Sigmoid colon (tissue), 4 donors: ENCODE measurements around the gene ABAT.

Experiments used
- CTCF ChIP-seq, 4 experiments: fragments of 450-650 bp in 3 of 4; fragments of 200-600 bp in 1 of 4; IDR thresholded peaks; one replicate each; pipeline ENCODE4 v1.5.1; 2016 to 2019; ENCODE audit warnings: antibody characterized with exemption in 4 of 4, mild to moderate bottlenecking in 3 of 4, moderate library complexity in 2 of 4
- EP300 ChIP-seq, 4 donors: sonication (generic); formaldehyde crosslinking; IDR thresholded peaks; one replicate each; pipeline ENCODE4 v1.6.1; 2017; ENCODE audit warnings: antibody characterized with exemption in 4 of 4
- POLR2A ChIP-seq, 2 donors: fragments of 450-650 bp; IDR thresholded peaks; one replicate each; pipeline ENCODE4 v1.6.1; 2016; ENCODE audit warnings: antibody characterized with exemption in 2 of 2, mild to moderate bottlenecking in 2 of 2, moderate library complexity in 2 of 2
- POLR2AphosphoS5 ChIP-seq, 4 donors: sonication (generic); formaldehyde crosslinking; IDR thresholded peaks; one replicate each; pipeline ENCODE4 v1.6.1; 2017; ENCODE audit warnings: antibody characterized with exemption in 4 of 4

- TF ChIP-seq CTCF (IDR thresholded peaks at IDR 0.05) = no peak
- TF ChIP-seq POLR2AphosphoS5 (IDR thresholded peaks at IDR 0.05) = no peak
- TF ChIP-seq EP300 (IDR thresholded peaks at IDR 0.05) = no peak
- no peak for TF ChIP-seq POLR2A (IDR thresholded peaks at IDR 0.05)
Observed at GRCh38 chr16:8773537-8773936, 99.1 kb downstream of the ABAT start.
